GM21515 (cell line): ENCODE data around the gene KRT37.
"Not testable (repeated sequence)": the region's sequence is repeated elsewhere in the genome, so short reads cannot be mapped to it uniquely, and the experiment has no call there.

Source experiments
- ATAC-seq: cut with Tn5 transposase; IDR thresholded peaks from one replicate; pipeline ENCODE4 v1.9.1; 2021; ENCODE audit not compliant: unreplicated experiment

KRT37 gene

DNA sequence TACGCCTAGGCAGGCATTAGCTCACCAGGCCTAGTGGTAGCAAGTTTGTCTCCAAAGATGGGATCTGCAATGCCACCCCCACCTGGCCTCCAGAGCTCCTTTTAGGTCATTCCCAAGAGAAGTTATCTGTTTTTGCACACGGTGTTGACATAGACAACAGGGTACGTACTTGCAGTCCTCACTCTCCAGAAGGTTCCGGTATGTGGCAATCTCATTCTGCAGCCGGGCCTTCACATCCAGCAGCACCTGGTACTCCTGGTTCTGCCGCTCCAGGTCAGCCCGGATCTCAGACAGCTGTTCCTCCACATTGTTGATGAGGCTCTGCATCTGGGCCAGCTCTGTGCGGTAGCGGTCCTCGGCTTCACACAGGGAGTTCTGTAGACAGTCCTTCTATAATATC is 17.2 kb downstream of the KRT37 start:
- ATAC-seq, result no peak

DNA sequence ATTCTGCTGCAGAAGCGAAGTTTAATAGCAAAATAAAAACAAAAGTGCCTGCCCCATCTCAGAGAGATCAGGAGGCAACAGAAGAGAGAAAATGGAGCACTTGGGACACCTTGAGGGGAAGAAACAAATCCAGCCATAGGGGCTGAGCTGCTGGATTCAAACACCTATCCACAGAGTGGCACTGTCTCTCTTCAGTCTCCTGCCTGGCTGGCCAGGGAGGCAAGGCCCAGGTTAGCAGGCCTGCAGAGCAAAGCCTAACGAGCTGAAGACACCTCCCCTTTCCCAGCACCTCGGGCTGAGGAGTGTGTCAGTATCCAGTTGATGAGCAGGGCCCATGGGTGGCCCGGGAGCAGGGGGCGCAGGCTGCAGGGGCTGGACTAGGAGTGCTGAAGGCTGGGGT is 18.2 kb downstream of the KRT37 start:
- no peak for ATAC-seq

GRCh38 chr17:41404024-41404671 is 20.2 kb downstream of the KRT37 start:
- no peak for ATAC-seq

DNA sequence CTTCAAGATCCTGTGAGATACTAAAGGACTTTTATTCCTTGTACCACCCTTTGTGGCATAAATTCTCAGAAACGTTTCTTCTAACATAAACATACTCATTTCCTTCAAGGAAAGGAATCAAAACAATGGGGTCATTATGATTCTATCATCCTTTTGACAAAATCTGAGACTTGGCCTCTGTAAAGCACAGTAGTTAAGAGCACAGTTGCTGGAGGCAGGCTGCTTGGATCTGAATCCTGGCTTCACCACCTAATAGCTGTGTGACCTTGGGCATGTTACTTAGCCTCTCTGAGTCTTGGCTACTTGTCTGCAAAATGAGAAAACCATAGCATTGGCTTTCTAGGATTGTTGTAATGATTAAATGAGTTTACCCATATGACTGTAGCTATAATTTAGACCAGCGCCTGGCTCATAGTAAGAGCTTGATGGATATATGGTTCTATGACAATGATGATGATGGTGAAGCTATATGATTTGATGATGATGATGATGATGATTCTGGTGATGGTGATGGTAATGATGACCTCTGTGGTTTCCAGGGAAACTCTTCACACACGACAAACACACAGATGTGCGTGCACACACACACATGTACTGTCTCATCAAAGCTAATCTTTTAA is 20.9 kb downstream of the KRT37 start:
- ATAC-seq, result no peak

DNA sequence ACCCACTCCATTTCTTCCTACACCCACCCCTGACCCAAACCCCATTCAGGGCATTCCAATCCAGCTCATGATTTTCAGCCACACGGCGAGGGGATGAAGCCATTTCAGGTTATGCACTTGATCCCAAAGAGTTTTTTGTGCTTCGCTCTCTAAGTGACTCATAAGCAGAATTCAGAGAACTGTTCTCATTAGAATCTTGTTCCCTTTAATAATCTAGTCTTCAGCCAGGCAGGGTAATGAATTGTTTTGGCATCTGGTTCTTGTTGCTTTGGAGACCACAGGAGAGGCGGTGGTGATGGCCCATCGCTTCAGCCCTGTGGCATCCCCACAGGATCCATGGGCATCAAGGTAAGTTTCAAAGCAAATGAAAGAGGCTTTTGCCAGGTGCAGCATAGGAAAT is 22.2 kb downstream of the KRT37 start:
- no peak for ATAC-seq

DNA sequence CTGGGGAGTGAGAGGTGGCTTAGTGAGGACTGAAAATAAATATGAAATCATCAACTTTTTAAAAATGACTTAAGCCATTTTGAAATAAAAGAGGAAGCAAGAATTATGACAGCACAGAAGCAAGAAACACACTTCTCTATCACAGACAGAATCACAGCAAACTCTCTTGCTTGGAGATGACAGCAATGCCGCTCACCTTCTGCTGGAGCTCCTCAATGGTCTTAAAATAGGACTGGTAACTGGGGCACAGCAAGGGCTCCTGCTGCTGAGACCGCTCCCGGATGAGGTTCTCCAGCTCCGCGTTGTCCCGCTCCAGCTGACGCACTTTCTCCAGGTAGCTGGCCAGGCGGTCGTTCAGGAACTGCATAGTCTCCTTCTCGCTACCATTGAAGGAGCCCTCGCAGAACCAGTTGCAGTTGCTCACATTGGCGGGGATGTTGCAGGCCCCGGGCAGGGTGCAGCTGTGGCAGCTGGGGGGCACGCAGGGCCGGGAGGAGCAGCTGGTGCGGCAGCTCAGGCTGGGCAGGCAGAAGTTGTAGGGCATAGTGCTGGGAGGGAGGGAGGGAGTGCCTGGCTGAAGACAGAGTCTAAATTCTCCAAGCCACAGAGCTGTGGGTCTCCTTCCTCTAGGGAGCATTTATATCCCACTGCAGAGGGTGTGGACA is 27.3 kb downstream of the KRT37 start, which contains the start of gene KRT31:
KRT31 (minus strand) TSS at position 613 of the 665 bp plus-strand sequence; CDS start at position 544, 69 bp downstream.
- no peak for ATAC-seq

- ATAC-seq, result no peak
Observed at GRCh38 chr17:41396340-41396739, 28.0 kb downstream of the KRT37 start.

GRCh38 chr17:41395611-41396010 is 28.8 kb downstream of the KRT37 start:
- no peak for ATAC-seq

GRCh38 chr17:41395044-41395443 is 29.3 kb downstream of the KRT37 start:
- not testable (repeated sequence) for ATAC-seq

DNA sequence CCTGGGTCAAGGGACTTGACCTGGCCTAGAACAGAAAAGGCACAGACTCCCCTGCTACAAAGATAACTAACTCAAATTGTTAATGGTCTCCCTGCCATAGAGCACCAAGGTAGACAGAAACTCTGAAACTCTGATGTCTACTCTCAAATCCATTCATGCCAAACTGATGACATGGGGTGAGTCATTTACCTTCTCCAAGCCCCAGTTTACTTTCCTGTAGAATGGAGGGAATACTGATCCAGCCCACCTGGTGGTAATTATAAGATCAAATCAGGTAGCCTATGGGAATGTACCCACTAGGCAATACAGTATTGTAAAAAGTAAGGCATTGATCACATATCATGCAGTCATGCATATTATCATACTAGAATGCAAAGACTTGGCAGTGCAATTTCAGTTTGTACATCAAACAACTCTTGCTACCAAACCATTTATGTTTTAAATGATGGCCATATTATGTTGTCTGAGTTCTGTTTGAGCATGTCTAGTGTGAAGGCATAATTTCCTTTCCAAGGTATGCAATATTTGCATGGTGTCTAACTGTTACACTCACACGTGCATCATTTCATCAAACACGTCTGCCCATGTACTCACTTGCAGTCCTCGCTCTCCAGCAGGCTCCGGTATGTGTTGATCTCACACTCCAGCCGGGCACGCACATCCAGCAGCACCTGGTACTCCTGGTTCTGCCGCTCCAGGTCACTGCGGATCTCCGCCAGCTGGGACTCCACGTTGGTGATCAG is 30.0 kb downstream of the KRT37 start:
- no peak for ATAC-seq

GRCh38 chr17:41393826-41394225 is 30.6 kb downstream of the KRT37 start:
- no peak for ATAC-seq

GRCh38 chr17:41393294-41393693 is 31.1 kb downstream of the KRT37 start:
- ATAC-seq, result no peak

GRCh38 chr17:41392278-41392677 is 32.1 kb downstream of the KRT37 start:
- no peak for ATAC-seq

GRCh38 chr17:41391535-41391934 is 32.9 kb downstream of the KRT37 start:
- no peak for ATAC-seq

GRCh38 chr17:41390411-41390938 is 33.9 kb downstream of the KRT37 start:
- ATAC-seq, result no peak

DNA sequence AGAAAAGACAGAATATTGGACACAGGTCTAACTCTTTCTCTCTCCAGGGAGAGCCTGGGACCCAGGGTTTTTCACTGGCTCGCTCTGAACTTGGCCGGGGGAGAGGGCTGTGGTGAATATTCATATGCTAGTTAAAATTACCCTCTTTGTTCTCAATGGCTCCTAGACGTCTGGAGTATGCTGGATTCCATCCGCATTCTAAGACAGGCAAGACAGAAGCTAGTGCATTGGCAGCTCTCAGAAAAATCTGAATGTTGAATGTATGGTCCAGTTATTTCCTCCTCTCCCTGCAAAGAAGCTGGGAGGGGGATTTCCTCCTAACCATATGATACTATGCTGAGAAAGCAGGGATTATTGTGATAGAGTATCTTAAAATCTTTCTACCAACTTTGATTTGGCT is 36.7 kb downstream of the KRT37 start:
- no peak for ATAC-seq

DNA sequence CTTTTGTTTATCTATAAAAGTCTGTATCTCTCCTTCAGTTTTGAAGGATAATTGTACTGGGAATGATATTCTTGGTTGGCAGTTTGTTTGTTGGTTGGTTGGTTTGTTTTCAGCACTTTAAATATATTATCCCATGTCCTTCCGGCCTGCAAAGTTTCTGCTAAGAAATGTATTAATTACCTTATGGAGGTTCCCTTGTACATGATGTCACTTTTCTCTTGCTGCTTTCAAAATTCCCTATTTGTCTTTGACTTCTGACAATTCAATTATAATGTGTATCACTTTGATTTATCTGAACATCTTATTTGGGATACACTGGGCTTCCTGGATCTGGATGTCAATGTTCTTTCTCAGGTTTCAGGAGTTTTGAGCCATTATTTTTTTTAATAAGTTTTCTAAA is 38.2 kb downstream of the KRT37 start:
- ATAC-seq, result no peak

DNA sequence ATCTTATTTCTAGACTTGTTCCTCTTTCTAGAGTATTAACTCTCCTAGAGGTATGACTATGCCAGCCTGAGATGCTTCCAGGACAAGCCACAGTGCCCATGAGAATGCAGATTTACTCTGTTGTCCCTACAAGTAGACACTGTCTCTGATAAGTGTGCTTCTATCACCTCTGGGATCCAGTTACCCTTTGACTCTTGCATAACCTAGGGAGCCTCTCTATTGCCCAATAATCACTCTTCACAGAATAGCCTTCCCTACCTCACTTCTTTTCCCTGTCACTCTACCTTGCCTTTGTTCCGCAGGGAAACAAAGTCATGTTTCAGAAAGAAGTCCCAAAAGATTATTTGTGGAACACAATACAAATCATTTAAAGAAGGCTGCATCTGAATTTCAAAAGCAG is 40.7 kb downstream of the KRT37 start:
- ATAC-seq, result no peak

GRCh38 chr17:41382394-41382793 is 42.0 kb downstream of the KRT37 start:
- no peak for ATAC-seq

GRCh38 chr17:41381943-41382342 is 42.4 kb downstream of the KRT37 start, which contains the start of gene KRT34:
Gene KRT34, minus strand, starts transcription at chr17:41382306. Its CDS starts 60 bp downstream, at chr17:41382246.
- not testable (repeated sequence) for ATAC-seq

DNA sequence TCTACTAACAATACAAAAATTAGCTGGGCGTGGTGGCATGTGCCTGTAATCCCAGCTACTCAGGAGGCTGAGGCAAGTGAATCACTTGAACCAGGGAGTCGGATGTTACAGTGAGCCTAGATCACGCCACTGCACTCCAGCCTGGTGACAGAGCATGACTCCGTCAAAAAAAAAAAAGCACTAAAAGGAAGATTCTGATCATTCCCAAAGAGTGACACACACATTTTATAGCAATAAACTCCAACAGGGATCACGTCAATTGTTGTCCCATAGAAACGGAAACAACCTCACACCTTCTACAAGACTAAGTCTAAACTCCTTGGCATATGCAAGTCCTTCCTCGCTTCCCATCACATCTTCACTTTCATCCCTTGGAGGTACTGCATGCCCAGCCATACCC is 44.3 kb downstream of the KRT37 start:
- ATAC-seq, result not testable (repeated sequence)
